Prostate gland (tissue), 2 donors: ENCODE results near the gene KDM6A.
"Not testable (repeated sequence)": the region's sequence is repeated elsewhere in the genome, so short reads cannot be mapped to it uniquely, and the experiment has no call there.

Experiments
- CTCF ChIP-seq, 4 experiments: fragments of 200-600 bp in 2 of 4; fragments of 450-650 bp in 2 of 4; sonication (generic) in 2 of 4; IDR thresholded peaks; 1 replicate in 3 of 4; 2 replicates in 1 of 4; pipeline ENCODE4 v1.5.1; 2016 to 2019; ENCODE audit warnings: antibody characterized with exemption in 4 of 4, mild to moderate bottlenecking in 2 of 4, moderate library complexity in 2 of 4
- POLR2A ChIP-seq: fragments of 450-650 bp; IDR thresholded peaks from one replicate; pipeline ENCODE4 v1.6.1; 2016; ENCODE audit warnings: antibody characterized with exemption, mild to moderate bottlenecking
- POLR2AphosphoS5 ChIP-seq: sonication (generic); formaldehyde crosslinking; IDR thresholded peaks from one replicate; pipeline ENCODE4 v1.6.1; 2017; ENCODE audit warnings: antibody characterized with exemption

- TF ChIP-seq CTCF (IDR thresholded peaks at IDR 0.05); POLR2AphosphoS5; POLR2A: not testable (repeated sequence)
Observed at GRCh38 chrX:44890687-44891086, 17.7 kb downstream of the KDM6A start.
